CD8-positive, alpha-beta memory T cell (primary cell): Measurements from ENCODE around the gene GFER. TPM values are rescaled to one million over a fixed set of nuclear protein-coding genes. Genes with fewer than 3 reads are reported as not detected.

Experiments
- CTCF ChIA-PET: fragments of 350-600 bp; sonication (Branson Sonifier 250); formaldehyde crosslinking; loops from one replicate; lab custom pipeline; 2021; ENCODE audit warnings: antibody characterized with exemption; lab: Charles Lee
- POLR2A ChIA-PET: fragments of 350-600 bp; sonication (Branson Sonifier 250); formaldehyde crosslinking; loops from one replicate; lab custom pipeline; 2021; ENCODE audit warnings: antibody characterized with exemption; lab: Charles Lee
- DNase-seq, 5 donors: peaks; one replicate each; pipeline versions ENCODE4 v3.0.0 to v3.0.0-alpha.2; 2020 to 2022; ENCODE audit warnings: mixed read lengths in 1 of 5
- H3K27ac ChIP-seq: one replicate; pipeline ENCODE4 v1.7.0; 2013; ENCODE audit warnings: low read depth, mild to moderate bottlenecking, low read length, moderate library complexity
- H3K27me3 ChIP-seq: 2 replicates; pipeline ENCODE4 v1.7.0; 2013; ENCODE audit warnings: low read length, mild to moderate bottlenecking; ENCODE audit not compliant: insufficient read depth, poor library complexity, severe bottlenecking
- H3K36me3 ChIP-seq: 2 replicates; pipeline ENCODE4 v1.7.0; 2013; ENCODE audit warnings: mild to moderate bottlenecking, low read length, moderate library complexity; ENCODE audit not compliant: insufficient read depth
- H3K4me1 ChIP-seq: 2 replicates; pipeline ENCODE4 v1.7.0; 2013; ENCODE audit warnings: mild to moderate bottlenecking, low read length, moderate library complexity; ENCODE audit not compliant: insufficient read depth
- H3K4me3 ChIP-seq: 2 replicates; pipeline ENCODE4 v1.7.0; 2013; ENCODE audit warnings: mild to moderate bottlenecking, low read length
- H3K9me3 ChIP-seq: 2 replicates; pipeline ENCODE4 v1.7.0; 2013; ENCODE audit warnings: mild to moderate bottlenecking, low read length
- H3K27ac Mint-ChIP-seq, 8 donors: one replicate each; pipeline ENCODE4 v1.8.0; 2020 to 2021; ENCODE audit warnings: mixed read lengths in 8 of 8, mild to moderate bottlenecking in 6 of 8, inconsistent platforms in 3 of 8, moderate library complexity in 3 of 8
- H3K27me3 Mint-ChIP-seq, 2 donors: one replicate each; pipeline ENCODE4 v1.8.0; 2020 to 2021; ENCODE audit warnings: mixed read lengths in 2 of 2, mild to moderate bottlenecking in 1 of 2, moderate library complexity in 1 of 2
- H3K36me3 Mint-ChIP-seq, 3 donors: one replicate each; pipeline ENCODE4 v1.8.0; 2020 to 2021; ENCODE audit warnings: mixed read lengths in 3 of 3, inconsistent platforms in 1 of 3, mild to moderate bottlenecking in 1 of 3
- H3K4me1 Mint-ChIP-seq, 3 donors: one replicate each; pipeline ENCODE4 v1.8.0; 2020 to 2021; ENCODE audit warnings: mixed read lengths in 3 of 3, inconsistent platforms in 1 of 3, mild to moderate bottlenecking in 1 of 3
- H3K4me3 Mint-ChIP-seq, 7 donors: one replicate each; pipeline ENCODE4 v1.8.0; 2020 to 2021; ENCODE audit warnings: mixed read lengths in 7 of 7, mild to moderate bottlenecking in 6 of 7, moderate library complexity in 4 of 7, inconsistent platforms in 2 of 7
- H3K9me3 Mint-ChIP-seq, 5 donors: one replicate each; pipeline ENCODE4 v1.8.0; 2020 to 2022; ENCODE audit warnings: mixed read lengths in 5 of 5, mild to moderate bottlenecking in 3 of 5, moderate library complexity in 2 of 5, inconsistent platforms in 1 of 5
- polyA plus RNA-seq: library from polyadenylated mRNA; unstranded; fragments of 300-500 nt; fragmentation: Illumina TruSeq; gene quantifications from one replicate; pipeline ENCODE4 v1.2.3, GENCODE V29; 2021
- total RNA-seq, 2 experiments: library from RNA; stranded (reverse); gene quantifications; one replicate each; pipeline ENCODE4 v1.2.3, GENCODE V29; 2021

The GFER gene
- total and polyA plus RNA-seq, 3 experiments from 2014 or later, result 38.4 to 50.1 (median 41.7) TPM

DNA sequence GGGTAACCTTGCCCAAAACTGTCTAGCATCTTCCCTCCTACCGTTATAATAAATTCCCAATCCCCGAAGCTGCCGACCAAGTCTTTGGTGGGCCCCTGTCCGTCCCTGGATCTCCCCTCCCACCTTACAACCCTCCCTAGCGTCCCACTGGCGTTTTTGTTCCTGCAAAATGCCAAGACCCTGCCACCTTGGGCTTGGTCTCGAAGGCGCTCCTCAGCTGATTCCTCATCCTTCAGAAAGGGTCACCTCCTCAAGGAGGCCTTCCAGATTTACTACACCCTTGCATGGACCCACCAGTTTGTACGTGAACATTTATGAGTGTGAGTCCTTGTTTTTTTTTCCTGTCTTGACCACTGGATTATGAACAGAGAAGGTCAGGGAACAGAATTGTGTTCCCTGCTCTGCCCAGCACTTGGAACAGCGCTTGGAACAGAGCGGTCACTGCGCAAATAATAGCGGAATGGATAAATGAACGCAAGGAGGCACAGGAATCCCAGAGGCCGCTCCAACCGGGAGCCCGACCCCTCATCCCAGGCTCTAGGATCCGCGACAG, 926 bp upstream of the GFER start:
- Mint-ChIP-seq H3K9me3 (no peaks in the 10 kb centered on the region), H3K4me3 (peak overlapping the region; percentile 77 to 92 (median 82)), H3K36me3 (peaks cover 0 to 23% (median 0%) of the 10 kb centered on the region in 3 donors), H3K27ac (peak overlapping the region in 7 of 8 donors; percentile 41 to 86 (median 55)), H3K27me3 (peaks cover 16% of the 10 kb centered on the region in 2 donors), H3K4me1 (peaks cover 8 to 23% (median 12%) of the 10 kb centered on the region in 3 donors)
- Histone ChIP-seq H3K36me3 (no peaks in the 10 kb centered on the region), H3K27me3 (peaks cover 16% of the 10 kb centered on the region), H3K4me3 (peak overlapping the region; percentile 73), H3K4me1 (peaks cover 20% of the 10 kb centered on the region), H3K27ac (peak overlapping the region; percentile 54), H3K9me3 (no peaks in the 10 kb centered on the region)
- ChIA-PET CTCF (interaction anchor here (1.1 to 1.7 kb wide), 4 partner anchors 17 to 54 kb away, joined by 3 read pairs; partner anchors contain the start of gene RPS2), POLR2A (interaction anchor here (1.1 to 3.2 kb wide), 3 partner anchors 12 to 172 kb away, joined by 3 to 23 read pairs (median 6); partner anchors contain the start of genes RPS2, TBL3 and TRAF7)
- DNase-seq, result no peak

DNA sequence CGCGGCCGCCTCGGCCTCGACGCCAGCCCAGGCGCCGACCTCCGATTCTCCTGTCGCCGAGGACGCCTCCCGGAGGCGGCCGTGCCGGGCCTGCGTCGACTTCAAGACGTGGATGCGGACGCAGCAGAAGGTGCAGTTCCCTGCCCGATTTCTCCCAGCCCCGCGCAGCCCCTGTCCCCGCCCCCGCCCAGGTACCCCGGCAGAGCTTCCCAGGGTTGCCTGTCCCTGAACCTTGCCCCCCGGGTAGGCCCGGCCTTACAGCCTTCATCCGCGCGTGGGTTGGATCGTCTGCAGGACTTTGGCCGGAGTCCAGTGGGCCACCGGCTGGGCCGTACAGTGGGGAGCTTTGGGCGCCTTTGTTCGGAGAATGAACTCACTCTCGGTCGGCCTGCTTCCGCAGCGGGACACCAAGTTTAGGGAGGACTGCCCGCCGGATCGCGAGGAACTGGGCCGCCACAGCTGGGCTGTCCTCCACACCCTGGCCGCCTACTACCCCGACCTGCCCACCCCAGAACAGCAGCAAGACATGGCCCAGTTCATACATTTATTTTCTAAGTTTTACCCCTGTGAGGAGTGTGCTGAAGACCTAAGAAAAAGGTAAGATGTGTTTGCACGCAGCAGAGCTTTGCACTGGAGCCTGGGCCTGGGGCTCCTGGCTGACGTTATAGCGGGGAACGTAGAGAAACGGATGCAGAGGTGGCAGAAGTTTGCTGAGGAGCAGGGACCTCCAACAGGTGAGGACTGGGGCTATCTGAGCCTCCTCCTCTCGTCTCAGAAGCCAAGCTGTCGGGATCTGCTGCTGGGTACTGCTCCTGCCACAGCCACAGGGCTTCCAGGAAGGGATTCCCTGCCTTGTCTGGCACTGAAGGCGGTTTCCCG, 593 bp downstream of the GFER start:
- ChIA-PET POLR2A (interaction anchor here (0.6 to 3.2 kb wide), 6 partner anchors 13 to 201 kb away, joined by 3 to 23 read pairs (median 5); partner anchors contain the start of genes RNF151, RPS2, TBL3 and TRAF7), CTCF (interaction anchor here (1.4 to 2.0 kb wide), 2 partner anchors 19 to 20 kb away, joined by 3 to 5 read pairs; no protein-coding TSS in a partner anchor)
- Histone ChIP-seq H3K36me3 (no peaks in the 10 kb centered on the region), H3K4me3 (peak overlapping the region; percentile 73), H3K9me3 (no peaks in the 10 kb centered on the region), H3K27me3 (peaks cover 22% of the 10 kb centered on the region), H3K27ac (peak overlapping the region; percentile 54), H3K4me1 (peaks cover 20% of the 10 kb centered on the region)
- Mint-ChIP-seq H3K27me3 (peaks cover 16 to 23% of the 10 kb centered on the region in 2 donors), H3K27ac (peak overlapping the region; percentile 37 to 84 (median 65)), H3K4me1 (peaks cover 16 to 35% (median 19%) of the 10 kb centered on the region in 3 donors), H3K9me3 (no peaks in the 10 kb centered on the region), H3K36me3 (peaks cover 0 to 17% (median 0%) of the 10 kb centered on the region in 3 donors), H3K4me3 (peak overlapping the region; percentile 66 to 85 (median 82))
- DNase-seq, result peak in 1 of 5 donors; percentile 19

DNA sequence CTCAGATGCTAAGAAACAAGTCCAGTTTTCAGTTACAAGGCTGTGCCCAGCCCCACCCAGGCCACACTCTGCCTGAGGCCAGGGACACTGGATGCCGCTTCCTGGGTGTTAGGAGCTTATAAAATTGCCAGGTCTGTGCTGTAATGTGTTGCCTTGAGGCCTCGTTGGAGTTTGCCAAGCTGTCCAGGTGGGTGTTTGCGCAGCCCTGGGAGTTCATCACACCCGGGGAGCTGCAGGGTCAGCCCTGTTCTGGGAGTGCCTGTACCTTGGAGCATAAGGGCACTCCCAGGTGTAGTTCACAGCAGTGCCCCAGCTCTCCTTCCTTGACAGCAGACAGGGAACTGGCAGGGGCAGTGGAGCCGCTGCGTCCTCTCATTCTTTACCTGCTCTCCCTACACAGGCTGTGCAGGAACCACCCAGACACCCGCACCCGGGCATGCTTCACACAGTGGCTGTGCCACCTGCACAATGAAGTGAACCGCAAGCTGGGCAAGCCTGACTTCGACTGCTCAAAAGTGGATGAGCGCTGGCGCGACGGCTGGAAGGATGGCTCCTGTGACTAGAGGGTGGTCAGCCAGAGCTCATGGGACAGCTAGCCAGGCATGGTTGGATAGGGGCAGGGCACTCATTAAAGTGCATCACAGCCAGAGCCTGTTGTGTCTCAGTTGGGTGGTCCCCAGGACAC, 1.6 kb downstream of the GFER start:
- Histone ChIP-seq H3K4me3 (no peak overlapping the region), H3K9me3 (no peaks in the 10 kb centered on the region), H3K4me1 (peaks cover 24% of the 10 kb centered on the region), H3K27me3 (peaks cover 22% of the 10 kb centered on the region), H3K27ac (peak overlapping the region; percentile 54), H3K36me3 (no peaks in the 10 kb centered on the region)
- Mint-ChIP-seq H3K27me3 (peaks cover 11 to 22% of the 10 kb centered on the region in 2 donors), H3K4me1 (peaks cover 18 to 38% (median 19%) of the 10 kb centered on the region in 3 donors), H3K4me3 (peak overlapping the region; percentile 66 to 85 (median 81)), H3K9me3 (no peaks in the 10 kb centered on the region), H3K36me3 (peaks cover 0 to 17% (median 0%) of the 10 kb centered on the region in 3 donors), H3K27ac (peak overlapping the region in 2 of 8 donors; percentile 57 to 84)
- DNase-seq, result no peak
- POLR2A ChIA-PET, result interaction anchor here (0.6 to 3.2 kb wide), 2 partner anchors 21 to 22 kb away, joined by 3 to 23 read pairs; partner anchors contain the start of gene RPS2
- CTCF ChIA-PET, result interaction anchor here (0.9 to 2.0 kb wide), 4 partner anchors 14 to 22 kb away, joined by 3 to 5 read pairs (median 4); partner anchors contain the start of gene TBL3

DNA sequence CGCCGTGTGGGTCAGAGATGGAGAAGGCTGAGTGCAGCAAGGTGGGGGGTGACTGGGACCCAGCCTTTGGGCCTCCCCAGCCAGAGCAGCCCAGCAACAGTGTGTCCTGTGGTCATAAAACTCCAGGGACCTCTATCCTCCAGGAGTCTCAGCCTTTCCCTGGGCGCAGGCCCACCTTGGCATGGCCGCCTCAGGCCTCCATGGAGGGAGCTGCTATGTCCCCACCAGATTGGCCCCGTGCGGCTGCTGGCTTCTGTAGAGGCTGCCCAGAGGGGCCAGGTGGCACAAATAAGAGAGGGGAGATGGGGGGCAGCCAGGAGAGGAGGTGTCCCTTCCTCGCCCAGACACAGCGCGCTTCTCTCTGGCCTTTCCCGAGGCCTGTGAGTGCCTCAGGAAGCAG, 3.2 kb downstream of the GFER start:
- peaks cover 0 to 17% (median 0%) of the 10 kb centered on the region in 3 donors for H3K36me3 Mint-ChIP-seq
- no peaks in the 10 kb centered on the region for H3K36me3 ChIP-seq
- no peak overlapping the region for H3K27ac ChIP-seq
- H3K9me3 Mint-ChIP-seq, result no peaks in the 10 kb centered on the region
- peak overlapping the region in 2 of 8 donors; percentile 27 to 68 for H3K27ac Mint-ChIP-seq
- peaks cover 14% of the 10 kb centered on the region for H3K27me3 ChIP-seq
- ChIA-PET POLR2A (interaction anchor here (2.6 kb wide), 1 partner anchor 22 kb away, joined by 9 read pairs; the partner anchor contains the start of gene RPS2), CTCF (interaction anchor here (1.3 kb wide), 1 partner anchor 15 kb away, joined by 5 read pairs; the partner anchor contains the start of gene TBL3)
- no peak for DNase-seq
- no peaks in the 10 kb centered on the region for H3K9me3 ChIP-seq
- H3K4me1 ChIP-seq, result peaks cover 37% of the 10 kb centered on the region
- no peak overlapping the region for H3K4me3 ChIP-seq
- H3K4me1 Mint-ChIP-seq, result peaks cover 28 to 52% (median 28%) of the 10 kb centered on the region in 3 donors
- peak overlapping the region in 2 of 7 donors; percentile 48 to 54 for H3K4me3 Mint-ChIP-seq
- peaks cover 12 to 14% of the 10 kb centered on the region in 2 donors for H3K27me3 Mint-ChIP-seq

DNA sequence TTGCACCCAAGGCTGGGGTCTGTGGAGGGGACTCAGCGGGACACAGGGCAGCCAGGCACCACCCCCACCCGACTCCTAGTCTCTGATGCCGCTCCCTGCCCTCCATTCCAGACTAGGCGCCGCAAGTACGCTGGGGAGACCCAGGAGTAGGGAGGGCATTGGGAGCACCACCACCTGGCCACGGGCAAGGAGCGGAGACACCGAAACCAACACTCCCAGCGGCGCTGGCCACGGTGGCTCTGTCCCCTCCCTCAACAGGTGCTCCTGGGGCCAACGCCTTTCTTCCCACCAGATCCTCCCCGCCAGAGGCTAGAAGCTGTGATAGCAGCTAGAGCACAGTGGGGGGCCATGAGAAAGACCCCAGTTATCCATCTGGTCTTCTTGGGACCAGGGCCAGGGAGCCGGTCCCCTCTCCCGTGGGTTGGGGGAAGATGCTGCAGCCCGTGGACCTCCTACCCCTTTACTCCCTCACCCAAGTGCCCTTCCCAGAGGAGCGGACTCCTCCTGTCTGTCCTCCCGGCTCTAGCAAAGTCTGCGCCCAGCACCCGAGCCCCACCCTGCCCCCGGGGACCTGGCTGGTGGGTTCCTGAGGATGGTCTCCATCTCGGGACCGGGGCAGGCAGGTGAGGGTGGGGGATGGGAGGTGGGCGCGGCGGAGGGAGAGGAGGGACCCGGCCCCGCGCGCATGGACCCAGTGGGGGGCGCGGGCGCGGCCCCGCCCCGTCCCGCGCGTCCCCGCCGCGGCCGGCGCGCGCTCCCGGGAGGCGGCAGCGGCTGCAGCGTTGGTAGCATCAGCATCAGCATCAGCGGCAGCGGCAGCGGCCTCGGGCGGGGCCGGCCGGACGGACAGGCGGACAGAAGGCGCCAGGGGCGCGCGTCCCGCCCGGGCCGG, 5.5 kb downstream of the GFER start, which contains the start of gene SYNGR3:
TSS of gene SYNGR3 (plus strand) at position 762 of the 892 bp plus-strand sequence. CDS start 133 bp downstream, outside the sequence.
- peaks cover 26% of the 10 kb centered on the region for H3K4me1 ChIP-seq
- H3K27ac ChIP-seq, result peak within 1 kb of the TSS; percentile 51
- POLR2A ChIA-PET, result interaction anchor here (1.0 to 2.6 kb wide), 2 partner anchors 18 to 24 kb away, joined by 3 to 9 read pairs; partner anchors contain the start of genes RPS2 and TBL3
- H3K4me3 Mint-ChIP-seq, result peak within 1 kb of the TSS; percentile 63 to 88 (median 79)
- peaks cover 9 to 10% of the 10 kb centered on the region in 2 donors for H3K27me3 Mint-ChIP-seq
- H3K4me1 Mint-ChIP-seq, result peaks cover 22 to 50% (median 25%) of the 10 kb centered on the region in 3 donors
- no peak for DNase-seq
- H3K36me3 Mint-ChIP-seq, result peaks cover 0 to 17% (median 0%) of the 10 kb centered on the region in 3 donors
- H3K9me3 Mint-ChIP-seq, result no peaks in the 10 kb centered on the region
- H3K27me3 ChIP-seq, result peaks cover 14% of the 10 kb centered on the region
- H3K36me3 ChIP-seq, result no peaks in the 10 kb centered on the region
- peak within 1 kb of the TSS in 7 of 8 donors; percentile 50 to 95 (median 91) for H3K27ac Mint-ChIP-seq
- H3K4me3 ChIP-seq, result peak within 1 kb of the TSS; percentile 64
- CTCF ChIA-PET, result interaction anchor here (1.3 kb wide), 1 partner anchor 15 kb away, joined by 3 read pairs; no protein-coding TSS in a partner anchor
- no peaks in the 10 kb centered on the region for H3K9me3 ChIP-seq

DNA sequence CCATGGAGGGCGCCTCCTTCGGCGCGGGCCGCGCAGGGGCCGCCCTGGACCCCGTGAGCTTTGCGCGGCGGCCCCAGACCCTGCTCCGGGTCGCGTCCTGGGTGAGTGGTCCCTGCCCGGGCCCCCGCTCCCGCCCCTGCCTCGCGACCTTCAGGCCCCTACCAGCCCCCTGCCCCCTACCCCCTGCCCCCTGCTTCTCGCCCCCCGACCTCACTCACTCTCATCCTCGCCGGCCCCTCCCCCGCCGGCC, 6.0 kb downstream of the GFER start:
- H3K27me3 Mint-ChIP-seq, result peaks cover 9 to 10% of the 10 kb centered on the region in 2 donors
- Histone ChIP-seq H3K27me3 (peaks cover 14% of the 10 kb centered on the region), H3K4me1 (peaks cover 20% of the 10 kb centered on the region), H3K36me3 (no peaks in the 10 kb centered on the region), H3K4me3 (no peak overlapping the region), H3K27ac (no peak overlapping the region), H3K9me3 (no peaks in the 10 kb centered on the region)
- H3K4me3 Mint-ChIP-seq, result no peak overlapping the region
- DNase-seq, result no peak
- ChIA-PET POLR2A (interaction anchor here (1.0 to 2.7 kb wide), 3 partner anchors 18 to 26 kb away, joined by 3 to 35 read pairs (median 4); partner anchors contain the start of genes RPS2 and TBL3), CTCF (no interaction called here)
- no peak overlapping the region for H3K27ac Mint-ChIP-seq
- peaks cover 17 to 44% (median 22%) of the 10 kb centered on the region in 3 donors for H3K4me1 Mint-ChIP-seq
- no peaks in the 10 kb centered on the region for H3K9me3 Mint-ChIP-seq
- H3K36me3 Mint-ChIP-seq, result peaks cover 0 to 15% (median 0%) of the 10 kb centered on the region in 3 donors
